Epidermal melanocyte (primary cell): Measurements from ENCODE around the gene PDCD1LG2.

Experiments
- DNase-seq: peaks from one replicate; pipeline ENCODE4 v3.0.0; 2011; ENCODE audit warnings: low spot score; ENCODE audit not compliant: insufficient read length

The PDCD1LG2 gene

DNA sequence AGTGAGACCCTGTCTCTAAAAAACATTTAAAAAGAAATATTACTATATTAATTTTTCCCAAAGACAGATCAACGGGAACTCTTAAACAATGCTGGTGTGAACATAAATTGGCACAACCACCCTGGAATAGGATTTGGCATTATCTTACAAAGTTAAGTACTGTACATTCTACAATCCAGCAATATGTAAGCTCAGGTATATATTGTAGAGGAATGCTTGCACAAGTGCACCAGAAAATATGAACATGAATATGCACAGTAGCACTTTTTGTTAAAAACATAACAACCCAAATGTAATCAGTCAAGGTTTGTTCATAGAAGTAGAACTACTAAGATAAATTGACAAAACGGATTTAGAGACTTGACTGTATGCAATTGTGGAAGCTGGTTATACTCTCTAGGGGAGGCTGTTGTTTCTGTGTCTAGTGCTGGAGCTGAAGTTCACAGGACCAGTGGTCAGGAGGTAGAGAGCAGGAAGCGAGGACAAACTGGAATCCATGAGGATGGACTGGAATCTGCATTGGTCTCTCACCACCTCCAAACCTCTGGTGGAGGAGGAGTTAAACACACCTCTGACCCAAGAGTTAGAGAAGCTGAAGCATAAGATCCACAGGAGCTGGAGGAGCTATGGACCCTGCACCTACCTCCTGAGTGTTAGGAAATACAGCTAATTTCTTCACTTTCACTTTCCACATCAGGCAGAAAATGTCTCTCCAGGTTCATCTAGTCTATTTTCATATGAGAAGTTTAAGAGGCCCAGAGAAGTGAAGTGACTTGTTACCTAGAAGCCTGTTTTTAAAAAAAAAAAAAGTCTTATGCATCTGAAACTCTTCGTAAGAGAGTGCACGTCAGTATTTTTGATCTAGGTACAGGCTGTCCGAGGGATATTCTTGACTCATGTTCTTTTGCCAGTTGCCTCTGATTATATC lies 98.2 kb downstream of the PDCD1LG2 start:
- no peak for DNase-seq

DNA sequence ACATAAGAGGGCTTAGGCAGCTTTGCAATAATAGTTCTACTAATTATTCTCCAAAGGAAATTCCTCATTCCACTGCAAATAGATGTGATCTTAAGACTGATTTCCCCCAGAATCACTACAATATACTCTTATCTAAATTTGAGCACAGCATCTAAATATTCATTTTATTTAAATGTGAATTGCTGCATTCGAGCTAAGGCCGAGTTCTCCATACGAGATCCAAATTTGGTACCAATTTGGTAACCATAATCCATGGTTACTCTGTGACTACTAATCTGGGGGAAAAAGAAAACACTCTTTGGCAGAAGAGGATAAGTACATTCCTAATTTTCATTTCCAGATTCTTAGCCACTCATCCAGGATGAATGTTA lies 98.9 kb downstream of the PDCD1LG2 start:
- no peak for DNase-seq

DNA sequence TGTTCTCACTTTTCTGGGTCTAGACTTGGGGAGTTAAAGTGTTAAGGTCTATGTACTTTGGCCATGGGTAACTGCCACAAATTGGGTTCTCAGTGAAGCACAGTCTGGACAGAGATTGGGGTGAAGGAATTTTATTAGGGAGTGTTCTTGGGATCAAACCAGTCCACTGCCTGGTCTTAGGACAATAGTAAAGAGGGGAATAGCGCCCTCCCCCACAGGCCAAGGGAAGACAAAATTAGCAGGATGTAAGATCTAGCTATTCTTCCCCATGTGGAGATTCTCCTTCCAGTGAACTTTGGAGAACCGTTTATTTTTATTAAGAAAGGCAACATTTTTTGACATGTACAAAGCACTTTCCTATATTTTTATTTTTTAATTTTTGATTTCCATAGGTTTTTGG lies 100.2 kb downstream of the PDCD1LG2 start:
- no peak for DNase-seq

DNA sequence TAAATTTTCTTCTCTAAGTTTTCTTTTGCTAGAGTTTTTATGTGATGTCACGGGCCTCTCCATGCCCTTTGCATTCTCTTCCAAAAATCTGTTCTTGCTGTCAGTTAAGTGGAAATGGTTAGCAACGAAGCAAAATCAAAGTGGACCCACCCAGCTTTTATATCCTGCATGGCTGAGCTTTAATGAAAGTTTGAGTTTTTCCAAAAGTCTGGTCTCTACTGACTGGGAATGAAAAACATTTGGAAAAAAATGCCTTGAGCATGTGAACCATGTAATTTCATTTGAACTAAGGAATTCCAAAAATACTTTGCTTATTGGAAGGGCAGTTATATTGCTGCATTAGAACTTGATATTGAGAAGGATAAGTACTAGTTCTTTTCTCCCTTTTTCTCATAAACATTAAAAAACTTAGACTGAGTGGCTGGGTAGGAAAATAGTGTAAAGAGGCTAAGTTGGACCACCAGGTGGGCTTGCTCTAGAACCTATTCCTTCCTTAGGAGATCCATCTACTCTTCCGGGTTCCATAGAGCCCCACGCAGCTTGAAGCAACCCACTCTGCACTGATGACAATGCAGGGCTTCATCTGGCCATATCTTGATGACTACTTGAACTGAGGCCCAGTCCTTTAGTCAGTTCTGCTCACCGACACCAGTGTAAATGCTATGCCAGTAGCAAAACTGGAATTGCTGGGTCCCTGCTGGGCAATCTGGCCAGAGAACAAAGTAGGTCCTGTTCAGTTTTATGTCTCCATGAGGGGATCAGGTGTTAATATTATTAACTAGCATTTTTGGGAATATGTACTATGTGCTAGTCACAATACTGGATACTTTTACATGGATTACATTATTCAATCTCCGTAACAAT lies 101.2 kb downstream of the PDCD1LG2 start:
- no peak for DNase-seq

DNA sequence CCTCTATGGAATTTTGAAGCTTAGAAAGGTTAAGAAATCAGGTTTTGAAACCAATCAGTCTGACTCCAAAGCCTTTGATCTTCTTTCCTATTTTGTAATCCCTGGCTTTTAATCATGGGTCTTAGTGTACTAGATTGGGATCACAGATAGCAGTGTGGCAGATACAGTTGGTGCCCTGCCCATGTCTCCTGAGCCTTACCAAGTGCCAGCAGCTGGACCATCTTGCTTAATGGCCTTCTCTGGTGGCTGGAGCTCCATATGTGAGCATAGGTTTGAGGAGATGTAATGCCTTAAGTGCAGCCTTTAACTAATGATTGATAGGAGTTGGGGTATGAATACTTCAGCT lies 101.8 kb downstream of the PDCD1LG2 start:
- DNase-seq = no peak

DNA sequence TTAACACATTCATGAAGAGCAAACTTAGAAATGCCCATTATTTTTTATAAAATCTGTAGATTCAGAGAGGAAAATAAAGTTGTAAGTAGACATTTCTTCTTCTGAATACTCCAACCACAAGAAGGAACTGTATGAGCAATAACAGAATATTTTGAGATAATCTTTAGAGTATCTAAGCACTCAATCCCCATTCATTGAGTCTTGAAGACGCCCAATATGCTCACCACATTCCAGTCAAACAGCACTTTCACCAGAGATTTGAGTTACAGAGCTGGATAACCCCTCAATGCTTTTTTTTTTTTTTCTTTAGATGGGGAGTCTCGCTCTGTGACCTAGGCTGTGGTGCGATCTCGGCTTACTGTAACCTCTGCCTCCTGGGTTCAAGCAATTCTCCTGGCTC lies 103.9 kb downstream of the PDCD1LG2 start:
- DNase-seq = no peak

DNA sequence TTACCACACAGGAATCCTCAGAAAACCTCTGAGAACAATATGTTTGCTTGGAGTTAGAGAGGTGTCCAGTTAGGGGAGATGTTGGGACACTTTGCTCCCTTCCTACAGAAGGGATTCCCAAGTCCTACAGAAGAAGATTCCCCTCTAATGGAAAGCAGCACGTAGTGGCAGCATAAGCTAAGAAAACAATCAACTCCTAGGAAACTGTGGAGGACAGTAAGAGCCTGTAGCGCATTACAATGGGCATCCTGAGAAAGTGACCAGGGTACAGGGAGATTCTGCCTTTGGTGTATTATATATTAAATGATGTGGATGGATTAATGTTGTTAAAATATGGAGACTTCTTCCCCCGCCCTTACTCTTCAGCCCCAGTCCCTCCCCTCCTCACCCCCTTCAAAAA lies 104.7 kb downstream of the PDCD1LG2 start:
- DNase-seq = no peak

DNA sequence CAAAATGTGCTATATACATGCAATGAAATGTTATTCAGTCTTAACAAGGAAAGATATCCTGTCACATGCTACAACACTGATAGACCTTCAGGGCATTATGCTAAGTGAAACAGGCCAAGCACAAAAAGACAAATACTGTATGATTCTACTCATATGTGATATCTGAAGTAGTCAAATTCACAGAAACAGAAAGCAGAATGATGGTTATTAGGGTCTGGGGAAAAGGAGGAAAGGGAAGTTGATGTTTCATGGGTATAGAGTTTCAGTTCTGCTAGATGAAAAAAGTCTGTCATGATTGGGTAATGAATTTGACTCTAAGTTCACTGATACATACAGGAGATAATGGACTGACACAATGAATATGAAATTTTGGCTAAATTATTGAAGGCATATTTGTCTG lies 107.4 kb downstream of the PDCD1LG2 start:
- no peak for DNase-seq

DNA sequence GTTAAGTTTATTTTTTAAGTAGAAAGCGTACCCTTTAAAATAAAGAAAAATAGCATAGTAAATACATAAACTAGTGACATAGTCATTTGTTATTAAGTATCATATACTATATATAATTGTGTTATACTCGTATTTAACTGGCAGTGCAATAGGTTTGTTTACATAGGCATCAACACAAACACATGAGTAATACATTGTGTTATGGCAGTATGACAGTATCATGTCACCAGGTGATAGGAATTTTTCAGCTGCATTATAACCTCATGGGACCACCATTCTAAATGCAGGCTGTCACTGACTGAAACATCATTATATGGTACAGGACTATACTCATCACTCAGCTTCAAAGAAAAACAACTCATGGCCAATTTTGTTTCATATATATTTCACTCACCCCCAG lies 110.2 kb downstream of the PDCD1LG2 start:
- DNase-seq = no peak
